Measurements from ENCODE around the gene ITM2C.

DNA sequence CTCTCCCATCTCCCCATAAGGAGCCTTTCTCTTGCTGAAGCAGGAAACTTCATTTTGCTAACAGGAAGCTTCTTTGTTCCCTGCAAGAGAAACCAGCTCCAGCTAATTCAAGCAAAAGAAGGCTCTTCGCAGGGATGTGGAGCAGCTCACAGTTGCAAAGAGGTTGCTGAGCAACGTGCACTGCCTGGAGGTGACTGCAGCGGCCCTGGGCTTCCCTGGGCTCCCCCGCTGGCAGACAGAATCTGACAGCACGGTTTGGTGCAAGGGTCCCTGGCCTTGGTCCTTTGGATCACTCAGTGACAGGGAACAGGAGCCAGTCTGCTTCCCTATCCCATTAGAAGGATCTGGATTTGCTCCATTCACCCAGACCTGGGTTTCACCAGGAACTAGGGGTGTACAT, 34.5 kb downstream of the ITM2C start:
- TF ChIP-seq, protein P1, sequence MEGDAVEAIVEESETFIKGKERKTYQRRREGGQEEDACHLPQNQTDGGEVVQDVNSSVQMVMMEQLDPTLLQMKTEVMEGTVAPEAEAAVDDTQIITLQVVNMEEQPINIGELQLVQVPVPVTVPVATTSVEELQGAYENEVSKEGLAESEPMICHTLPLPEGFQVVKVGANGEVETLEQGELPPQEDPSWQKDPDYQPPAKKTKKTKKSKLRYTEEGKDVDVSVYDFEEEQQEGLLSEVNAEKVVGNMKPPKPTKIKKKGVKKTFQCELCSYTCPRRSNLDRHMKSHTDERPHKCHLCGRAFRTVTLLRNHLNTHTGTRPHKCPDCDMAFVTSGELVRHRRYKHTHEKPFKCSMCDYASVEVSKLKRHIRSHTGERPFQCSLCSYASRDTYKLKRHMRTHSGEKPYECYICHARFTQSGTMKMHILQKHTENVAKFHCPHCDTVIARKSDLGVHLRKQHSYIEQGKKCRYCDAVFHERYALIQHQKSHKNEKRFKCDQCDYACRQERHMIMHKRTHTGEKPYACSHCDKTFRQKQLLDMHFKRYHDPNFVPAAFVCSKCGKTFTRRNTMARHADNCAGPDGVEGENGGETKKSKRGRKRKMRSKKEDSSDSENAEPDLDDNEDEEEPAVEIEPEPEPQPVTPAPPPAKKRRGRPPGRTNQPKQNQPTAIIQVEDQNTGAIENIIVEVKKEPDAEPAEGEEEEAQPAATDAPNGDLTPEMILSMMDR (IDR thresholded peaks at IDR 0.05; ENCODE audit: insufficient read depth, low read length), result no peak
- TF ChIP-seq SPI1 (IDR thresholded peaks at IDR 0.05; ENCODE audit: borderline replicate concordance, low read depth), result no peak
